HG03097 (cell line): ENCODE results near the gene UNC5C.

ENCODE experiments used
- ATAC-seq: cut with Tn5 transposase; IDR thresholded peaks from one replicate; pipeline ENCODE4 v1.9.1; 2021; ENCODE audit not compliant: unreplicated experiment, low FRiP score

The UNC5C gene

GRCh38 chr4:95524184-95524583 lies 24.6 kb downstream of the UNC5C start:
- ATAC-seq, result no peak

GRCh38 chr4:95522682-95523530 lies 25.9 kb downstream of the UNC5C start:
- no peak for ATAC-seq

GRCh38 chr4:95517576-95518345 lies 31.0 kb downstream of the UNC5C start:
- ATAC-seq, result no peak

- ATAC-seq, result no peak
Measured at GRCh38 chr4:95516528-95517017, 32.2 kb downstream of the UNC5C start.

GRCh38 chr4:95515589-95515988 lies 33.2 kb downstream of the UNC5C start:
- no peak for ATAC-seq

- ATAC-seq, result no peak
Measured at GRCh38 chr4:95513022-95513421, 35.8 kb downstream of the UNC5C start.

- ATAC-seq, result no peak
Measured at GRCh38 chr4:95511477-95511876, 37.3 kb downstream of the UNC5C start.

GRCh38 chr4:95510877-95511276 lies 37.9 kb downstream of the UNC5C start:
- ATAC-seq, result no peak

- no peak for ATAC-seq
Measured at GRCh38 chr4:95510145-95510544, 38.6 kb downstream of the UNC5C start.

- ATAC-seq, result no peak
Measured at GRCh38 chr4:95508421-95508820, 40.4 kb downstream of the UNC5C start.

- no peak for ATAC-seq
Measured at GRCh38 chr4:95507561-95507960, 41.2 kb downstream of the UNC5C start.

- ATAC-seq, result no peak
Measured at GRCh38 chr4:95507147-95507546, 41.6 kb downstream of the UNC5C start.

- ATAC-seq, result no peak
Measured at GRCh38 chr4:95506264-95506663, 42.5 kb downstream of the UNC5C start.

GRCh38 chr4:95505799-95506198 lies 43.0 kb downstream of the UNC5C start:
- ATAC-seq, result no peak

- no peak for ATAC-seq
Measured at GRCh38 chr4:95505151-95505550, 43.6 kb downstream of the UNC5C start.

- ATAC-seq, result no peak
Measured at GRCh38 chr4:95504501-95504900, 44.3 kb downstream of the UNC5C start.

GRCh38 chr4:95500361-95500760 lies 48.4 kb downstream of the UNC5C start:
- no peak for ATAC-seq

- no peak for ATAC-seq
Measured at GRCh38 chr4:95499291-95499696, 49.5 kb downstream of the UNC5C start.

GRCh38 chr4:95494186-95494585 lies 54.6 kb downstream of the UNC5C start:
- no peak for ATAC-seq

GRCh38 chr4:95478679-95479078 lies 70.1 kb downstream of the UNC5C start:
- no peak for ATAC-seq

- no peak for ATAC-seq
Measured at GRCh38 chr4:95476121-95476520, 72.7 kb downstream of the UNC5C start.

GRCh38 chr4:95472534-95472933 lies 76.2 kb downstream of the UNC5C start:
- ATAC-seq, result no peak
